ENCODE data around the gene SAPCD2.

- TF ChIP-seq CTCF (IDR thresholded peaks at IDR 0.05) (no peak), POLR2A (IDR thresholded peaks at IDR 0.05) (no peak), POLR2AphosphoS5 (IDR thresholded peaks at IDR 0.05; ENCODE audit: insufficient read depth in 1 of 2, low read depth in 1 of 2) (no peak)
These were observed 10.1 kb upstream of the SAPCD2 start for GRCh38 chr9:137080260-137081122.
